GM12878 (cell line): ENCODE data around the gene NCKAP5. TPM values are rescaled to one million over a fixed set of nuclear protein-coding genes. Genes with fewer than 3 reads are reported as not detected.
A peak's percentile ranks its signal among the peaks of the same experiment; 100 is the strongest.

Source experiments
- ATAC-seq: fragments of 200-7000 bp; cut with Tn5 transposase; 3 replicates; pipeline ENCODE4 v1.9.1; 2020; ENCODE audit warnings: mild to moderate bottlenecking, moderate library complexity
- BruUV-seq: library from RNA; stranded (reverse); fragments of 400-500 nt; replicated peaks from 2 replicates; lab custom pipeline; 2021; lab: Mats Ljungman, UMichigan
- CTCF ChIA-PET: fragments of 300-600 bp; sonication (Branson Sonifier 250); formaldehyde crosslinking; extraction: SDS; loops from one replicate; lab custom pipeline; 2021; ENCODE audit warnings: inconsistent platforms; lab: Yijun Ruan, JAX
- POLR2A ChIA-PET: fragments of 350-600 bp; formaldehyde crosslinking; extraction: SDS; loops from one replicate; lab custom pipeline; 2021; ENCODE audit warnings: inconsistent platforms; lab: Charles Lee
- RAD21 ChIA-PET: fragments of 300-600 bp; sonication (Branson Sonifier 250); formaldehyde crosslinking; loops from one replicate; lab custom pipeline; 2023; ENCODE audit warnings: antibody characterized with exemption; ENCODE audit not compliant: unreplicated experiment; lab: Charles Lee
- SMC1A ChIA-PET: fragments of 300-600 bp; sonication (Branson Sonifier 250); formaldehyde crosslinking; loops from one replicate; lab custom pipeline; 2023; ENCODE audit not compliant: unreplicated experiment, uncharacterized antibody; lab: Charles Lee
- DNase-seq: peaks from one replicate; pipeline ENCODE4 v3.0.0-alpha.2; 2011; ENCODE audit warnings: low read depth, low spot score
- FAIRE-seq: peaks from 3 replicates; lab custom pipeline; 2011; peaks lifted over from hg19 to GRCh38; lab: Jason Lieb, UNC
- H2AFZ ChIP-seq: 2 replicates; pipeline ENCODE4 v1.6.0; 2011; ENCODE audit warnings: low read depth, low read length, control low read depth; ENCODE audit not compliant: control insufficient read depth
- H3K27ac ChIP-seq: 2 replicates; pipeline ENCODE4 v1.5.1; 2011; ENCODE audit warnings: control low read depth; ENCODE audit not compliant: control insufficient read depth, insufficient read depth
- H3K27me3 ChIP-seq, 2 experiments: replicated peaks in 1 of 2; 2 replicates each; pipeline versions ENCODE4 v1.6.0 to v1.6.1; 2011; ENCODE audit warnings: low read length in 1 of 2; ENCODE audit not compliant: control insufficient read depth in 2 of 2, insufficient read depth in 2 of 2
- H3K36me3 ChIP-seq, 2 experiments: 2 replicates each; pipeline ENCODE4 v1.5.1; 2011; ENCODE audit warnings: low read length in 1 of 2; ENCODE audit not compliant: control insufficient read depth in 2 of 2, insufficient read depth in 2 of 2
- H3K4me1 ChIP-seq: 2 replicates; pipeline ENCODE4 v1.6.1; 2011; ENCODE audit warnings: mild to moderate bottlenecking, low read length, moderate library complexity, mixed read lengths; ENCODE audit not compliant: control insufficient read depth, insufficient read depth
- H3K4me2 ChIP-seq: 2 replicates; pipeline ENCODE4 v1.6.0; 2011; ENCODE audit warnings: control low read depth; ENCODE audit not compliant: control insufficient read depth, insufficient read depth
- H3K4me3 ChIP-seq: fragments of 200-600 bp; sonication (generic); 2 replicates; pipeline ENCODE4 v1.5.1; 2016
- H3K79me2 ChIP-seq: 2 replicates; pipeline ENCODE4 v1.6.0; 2011; ENCODE audit warnings: low read length; ENCODE audit not compliant: control insufficient read depth, insufficient read depth
- H3K9ac ChIP-seq: 2 replicates; pipeline ENCODE4 v1.8.0; 2011; ENCODE audit warnings: low read length, control low read depth, mixed read lengths; ENCODE audit not compliant: control insufficient read depth, insufficient read depth
- H3K9me3 ChIP-seq: replicated peaks from 3 replicates; pipeline ENCODE4 v1.5.1; 2011; ENCODE audit warnings: mild to moderate bottlenecking, low read length; ENCODE audit not compliant: control insufficient read depth, insufficient read depth
- H4K20me1 ChIP-seq: 2 replicates; pipeline ENCODE4 v1.6.0; 2011; ENCODE audit not compliant: control insufficient read depth, insufficient read depth
- ATF7 ChIP-seq: fragments of 450-650 bp; IDR thresholded peaks from 2 replicates; pipeline ENCODE4 v1.6.1; 2016; ENCODE audit warnings: low read depth, mild to moderate bottlenecking
- BCL11A ChIP-seq: IDR thresholded peaks from 2 replicates; pipeline ENCODE4 v1.6.1; 2011; ENCODE audit warnings: low read depth, low read length
- CHD4 ChIP-seq: fragments of 200-600 bp; sonication (generic); IDR thresholded peaks from 2 replicates; pipeline ENCODE4 v1.6.1; 2016; ENCODE audit warnings: mild to moderate bottlenecking
- DPF2 ChIP-seq: fragments of 450-650 bp; IDR thresholded peaks from 2 replicates; pipeline ENCODE4 v1.6.1; 2017; ENCODE audit warnings: mild to moderate bottlenecking
- FOXM1 ChIP-seq: IDR thresholded peaks from 2 replicates; pipeline ENCODE4 v1.6.1; 2012; ENCODE audit warnings: low read depth, mild to moderate bottlenecking, inconsistent platforms, low read length, moderate library complexity
- GABPA ChIP-seq: IDR thresholded peaks from 2 replicates; pipeline ENCODE4 v1.6.1; 2014; ENCODE audit warnings: antibody characterized with exemption, low read depth, mild to moderate bottlenecking, inconsistent platforms
- HDAC2 ChIP-seq: fragments of 200-600 bp; sonication (generic); IDR thresholded peaks from 2 replicates; pipeline ENCODE4 v1.6.1; 2017
- KAT2A ChIP-seq: conservative IDR thresholded peaks from 2 replicates; pipeline ENCODE4 v1.6.1; 2011; ENCODE audit warnings: low read depth, low read length; ENCODE audit not compliant: control insufficient read depth
- NFYB ChIP-seq: IDR thresholded peaks from 2 replicates; pipeline ENCODE4 v1.6.1; 2011; ENCODE audit warnings: low read depth, mild to moderate bottlenecking, low read length, improper control_type of control experiment, moderate library complexity; ENCODE audit not compliant: insufficient read depth
- NR2C2 ChIP-seq: IDR thresholded peaks from 2 replicates; pipeline ENCODE4 v1.6.1; 2011; ENCODE audit warnings: borderline replicate concordance, low read depth; ENCODE audit not compliant: control insufficient read depth, insufficient read length
- NR2F1 ChIP-seq: fragments of 450-650 bp; conservative IDR thresholded peaks from 2 replicates; pipeline ENCODE4 v1.6.1; 2017; ENCODE audit warnings: mild to moderate bottlenecking
- RCOR1 ChIP-seq: conservative IDR thresholded peaks from 2 replicates; pipeline ENCODE4 v1.6.1; 2012; ENCODE audit warnings: low read depth, low read length, improper control_type of control experiment
- SMC3 ChIP-seq: IDR thresholded peaks from 2 replicates; pipeline ENCODE4 v1.6.1; 2011; ENCODE audit warnings: low read length, improper control_type of control experiment, borderline replicate concordance
- SREBF1 ChIP-seq: IDR thresholded peaks from 2 replicates; pipeline ENCODE4 v1.6.1; 2012; ENCODE audit warnings: mild to moderate bottlenecking, low read length
- WGBS: methylation state at CpG from one replicate; pipeline ENCODE4 v1.1.6; 2016; ENCODE audit warnings: low lambda C conversion rate; ENCODE audit not compliant: insufficient replicate concordance, insufficient coverage; ENCODE audit errors: missing lambda C conversion rate; 5-methylcytosine and 5-hydroxymethylcytosine counted together
- in situ Hi-C: fragments of 300-500 bp; cut with MboI; formaldehyde crosslinking; loops from 9 replicates; pipeline ENCODE4 v1.14.3; 2018; ENCODE audit warnings: mixed read lengths
- intact Hi-C: fragments of 100-400 bp; cut with micrococcal nuclease; formaldehyde crosslinking; loops from one replicate; pipeline ENCODE4 v1.14.2; 2022; ENCODE audit not compliant: unreplicated experiment
- polyA plus RNA-seq, 11 experiments: library from polyadenylated mRNA; depleted of rRNA in 4 of 11; unstranded in 6 of 11; stranded (reverse) in 5 of 11; fragments of >200 nt; fragmentation: Nextera tagmentation in 4 of 11; fragmentation: Illumina TruSeq in 1 of 11; extraction: Ambion mirVana in 4 of 11; extraction: Trizol in 1 of 11; gene quantifications; 1 replicate in 1 of 11; 2 replicates in 10 of 11; pipeline versions ENCODE4 v1.2.1 to v1.2.3, GENCODE V29; 2011 to 2016; ENCODE audit warnings: inconsistent platforms in 2 of 11, missing spikeins in 2 of 11, low read depth in 1 of 11
- total RNA-seq, 4 experiments: library from RNA; depleted of rRNA in 3 of 4; stranded (reverse); fragments of >200 nt in 3 of 4; fragmentation: Illumina TruSeq in 1 of 4; extraction: Trizol in 1 of 4; gene quantifications; 2 replicates each; pipeline versions ENCODE4 v1.2.1 to v1.2.3, GENCODE V29; 2013 to 2021
- TF ChIP-seq, protein P1 (sequence below): IDR thresholded peaks from 2 replicates; pipeline ENCODE4 v1.6.1; 2011; ENCODE audit warnings: borderline replicate concordance, low read depth, mild to moderate bottlenecking, moderate library complexity, low read length; ENCODE audit not compliant: insufficient read depth, poor library complexity, severe bottlenecking
- TF ChIP-seq, protein P2 (sequence below): IDR thresholded peaks from 2 replicates; pipeline ENCODE4 v1.6.1; 2011; ENCODE audit warnings: mild to moderate bottlenecking, low read depth, low read length, moderate library complexity; ENCODE audit not compliant: insufficient replicate concordance
- TF ChIP-seq, protein P3 (sequence below): fragments of 450-650 bp; IDR thresholded peaks from 2 replicates; pipeline ENCODE4 v1.6.1; 2016; ENCODE audit warnings: mild to moderate bottlenecking
- TF ChIP-seq, protein P4 (sequence below): fragments of 450-650 bp; IDR thresholded peaks from 2 replicates; pipeline ENCODE4 v1.6.1; 2017; ENCODE audit warnings: antibody characterized with exemption, mild to moderate bottlenecking, moderate library complexity

Gene NCKAP5
- total and polyA plus RNA-seq, 10 of the 15 experiments (the other 5 are each of a cell fraction or from before 2014, with no cell fraction given) = 0.06 to 0.44 (median 0.16) TPM

DNA sequence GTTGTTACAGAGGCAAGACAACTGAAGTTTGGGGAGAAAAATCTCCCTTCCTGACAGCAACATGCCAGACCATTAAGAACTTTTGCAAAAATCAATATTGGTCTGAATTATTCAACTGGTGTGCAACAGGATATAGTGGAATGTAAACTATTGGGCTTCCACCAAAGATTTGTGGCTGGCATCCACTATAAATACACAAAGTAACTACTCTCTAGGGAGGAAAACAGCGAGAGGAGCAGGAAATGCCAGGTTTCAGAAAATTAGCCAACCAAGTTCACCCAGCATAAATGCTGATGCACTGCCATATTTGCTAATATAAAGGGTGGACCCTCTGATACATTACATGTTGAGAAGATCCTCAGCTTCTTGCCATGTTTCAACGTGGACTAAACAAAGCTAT lies 630.6 kb downstream of the NCKAP5 start (continued):
- TF ChIP-seq KAT2A = no peak
- no peak for TF ChIP-seq FOXM1
- no peak for TF ChIP-seq NFYB
- no peak for TF ChIP-seq RCOR1
- no peak for TF ChIP-seq CHD4

DNA sequence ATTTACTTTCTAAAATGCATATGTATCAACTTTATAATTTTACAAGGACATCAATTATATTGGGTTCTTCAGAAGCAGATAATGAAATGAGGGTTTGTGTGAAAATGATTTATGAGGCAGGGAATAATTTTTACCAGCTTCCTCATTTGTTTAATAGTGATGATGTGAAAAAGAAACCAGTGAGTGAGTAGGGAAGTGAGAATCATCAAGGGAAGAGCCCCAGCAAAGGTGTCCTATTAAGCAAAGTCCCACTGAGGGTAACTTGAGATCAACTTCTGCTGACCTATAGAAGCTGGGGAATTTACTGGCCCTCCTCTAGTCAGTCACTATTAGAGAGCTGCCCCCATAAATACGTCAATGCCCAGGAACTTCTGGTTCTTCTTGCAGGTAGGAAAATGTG lies 631.5 kb downstream of the NCKAP5 start:
- CTCF ChIA-PET = interaction anchor here (0.8 kb wide), 1 partner anchor 41 kb away, joined by 4 read pairs; no protein-coding TSS in a partner anchor
- ATAC-seq (peak; percentile 99), FAIRE-seq (no peak), DNase-seq (peak; percentile 40)
- no peaks in the 10 kb centered on the region for H3K9me3 ChIP-seq
- H3K36me3 ChIP-seq = no peaks in the 10 kb centered on the region
- H4K20me1 ChIP-seq = no peaks in the 10 kb centered on the region
- WGBS = 0% methylated on average over 1 of the region's 1 CpG
- no peak overlapping the region for H3K9ac ChIP-seq
- no peaks in the 10 kb centered on the region for H3K79me2 ChIP-seq
- H3K4me1 ChIP-seq = no peaks in the 10 kb centered on the region
- H3K27me3 ChIP-seq = no peaks in the 10 kb centered on the region
- no peak overlapping the region for H3K4me2 ChIP-seq
- H3K27ac ChIP-seq = no peak overlapping the region
- SMC1A ChIA-PET = interaction anchor here (0.8 to 14.5 kb wide), 8 partner anchors 9 to 93 kb away, joined by 3 to 113 read pairs (median 6); no protein-coding TSS in a partner anchor
- POLR2A ChIA-PET = interaction anchor here (2.0 to 2.3 kb wide), 2 partner anchors 15 to 42 kb away, joined by 5 to 10 read pairs; no protein-coding TSS in a partner anchor
- no peak overlapping the region for H2AFZ ChIP-seq
- in situ Hi-C loops (no loop called here), intact Hi-C loops (no loop called here)
- RAD21 ChIA-PET = interaction anchor here (0.6 to 5.4 kb wide), 7 partner anchors 13 to 668 kb away, joined by 3 to 36 read pairs (median 3); no protein-coding TSS in a partner anchor
- H3K4me3 ChIP-seq = no peak overlapping the region
- BruUV-seq = no TSS peak
- TF ChIP-seq, protein P1, sequence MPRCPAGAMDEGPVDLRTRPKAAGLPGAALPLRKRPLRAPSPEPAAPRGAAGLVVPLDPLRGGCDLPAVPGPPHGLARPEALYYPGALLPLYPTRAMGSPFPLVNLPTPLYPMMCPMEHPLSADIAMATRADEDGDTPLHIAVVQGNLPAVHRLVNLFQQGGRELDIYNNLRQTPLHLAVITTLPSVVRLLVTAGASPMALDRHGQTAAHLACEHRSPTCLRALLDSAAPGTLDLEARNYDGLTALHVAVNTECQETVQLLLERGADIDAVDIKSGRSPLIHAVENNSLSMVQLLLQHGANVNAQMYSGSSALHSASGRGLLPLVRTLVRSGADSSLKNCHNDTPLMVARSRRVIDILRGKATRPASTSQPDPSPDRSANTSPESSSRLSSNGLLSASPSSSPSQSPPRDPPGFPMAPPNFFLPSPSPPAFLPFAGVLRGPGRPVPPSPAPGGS = no peak
- TF ChIP-seq, protein P2, sequence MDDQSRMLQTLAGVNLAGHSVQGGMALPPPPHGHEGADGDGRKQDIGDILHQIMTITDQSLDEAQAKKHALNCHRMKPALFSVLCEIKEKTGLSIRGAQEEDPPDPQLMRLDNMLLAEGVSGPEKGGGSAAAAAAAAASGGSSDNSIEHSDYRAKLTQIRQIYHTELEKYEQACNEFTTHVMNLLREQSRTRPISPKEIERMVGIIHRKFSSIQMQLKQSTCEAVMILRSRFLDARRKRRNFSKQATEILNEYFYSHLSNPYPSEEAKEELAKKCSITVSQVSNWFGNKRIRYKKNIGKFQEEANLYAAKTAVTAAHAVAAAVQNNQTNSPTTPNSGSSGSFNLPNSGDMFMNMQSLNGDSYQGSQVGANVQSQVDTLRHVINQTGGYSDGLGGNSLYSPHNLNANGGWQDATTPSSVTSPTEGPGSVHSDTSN = no peak
- TF ChIP-seq DPF2 (peak; percentile 90), BCL11A (peak; percentile 55; the same call in 1 of the 2 replicates), GABPA (no peak), SREBF1 (no peak), ATF7 (peak; percentile 75), NR2F1 (peak; percentile 86), NR2C2 (no peak), NFYB (no peak), HDAC2 (no peak), SMC3 (no peak)
- TF ChIP-seq, protein P3, sequence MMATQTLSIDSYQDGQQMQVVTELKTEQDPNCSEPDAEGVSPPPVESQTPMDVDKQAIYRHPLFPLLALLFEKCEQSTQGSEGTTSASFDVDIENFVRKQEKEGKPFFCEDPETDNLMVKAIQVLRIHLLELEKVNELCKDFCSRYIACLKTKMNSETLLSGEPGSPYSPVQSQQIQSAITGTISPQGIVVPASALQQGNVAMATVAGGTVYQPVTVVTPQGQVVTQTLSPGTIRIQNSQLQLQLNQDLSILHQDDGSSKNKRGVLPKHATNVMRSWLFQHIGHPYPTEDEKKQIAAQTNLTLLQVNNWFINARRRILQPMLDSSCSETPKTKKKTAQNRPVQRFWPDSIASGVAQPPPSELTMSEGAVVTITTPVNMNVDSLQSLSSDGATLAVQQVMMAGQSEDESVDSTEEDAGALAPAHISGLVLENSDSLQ = peak; percentile 72
- TF ChIP-seq, protein P4, sequence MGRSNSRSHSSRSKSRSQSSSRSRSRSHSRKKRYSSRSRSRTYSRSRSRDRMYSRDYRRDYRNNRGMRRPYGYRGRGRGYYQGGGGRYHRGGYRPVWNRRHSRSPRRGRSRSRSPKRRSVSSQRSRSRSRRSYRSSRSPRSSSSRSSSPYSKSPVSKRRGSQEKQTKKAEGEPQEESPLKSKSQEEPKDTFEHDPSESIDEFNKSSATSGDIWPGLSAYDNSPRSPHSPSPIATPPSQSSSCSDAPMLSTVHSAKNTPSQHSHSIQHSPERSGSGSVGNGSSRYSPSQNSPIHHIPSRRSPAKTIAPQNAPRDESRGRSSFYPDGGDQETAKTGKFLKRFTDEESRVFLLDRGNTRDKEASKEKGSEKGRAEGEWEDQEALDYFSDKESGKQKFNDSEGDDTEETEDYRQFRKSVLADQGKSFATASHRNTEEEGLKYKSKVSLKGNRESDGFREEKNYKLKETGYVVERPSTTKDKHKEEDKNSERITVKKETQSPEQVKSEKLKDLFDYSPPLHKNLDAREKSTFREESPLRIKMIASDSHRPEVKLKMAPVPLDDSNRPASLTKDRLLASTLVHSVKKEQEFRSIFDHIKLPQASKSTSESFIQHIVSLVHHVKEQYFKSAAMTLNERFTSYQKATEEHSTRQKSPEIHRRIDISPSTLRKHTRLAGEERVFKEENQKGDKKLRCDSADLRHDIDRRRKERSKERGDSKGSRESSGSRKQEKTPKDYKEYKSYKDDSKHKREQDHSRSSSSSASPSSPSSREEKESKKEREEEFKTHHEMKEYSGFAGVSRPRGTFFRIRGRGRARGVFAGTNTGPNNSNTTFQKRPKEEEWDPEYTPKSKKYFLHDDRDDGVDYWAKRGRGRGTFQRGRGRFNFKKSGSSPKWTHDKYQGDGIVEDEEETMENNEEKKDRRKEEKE = no peak
